Sigmoid colon (tissue), 3 donors: ENCODE results near the gene USP7.

Experiments used
- CTCF ChIP-seq, 4 experiments: fragments of 450-650 bp in 3 of 4; fragments of 200-600 bp in 1 of 4; IDR thresholded peaks; one replicate each; pipeline ENCODE4 v1.5.1; 2016 to 2019; ENCODE audit warnings: antibody characterized with exemption in 4 of 4, mild to moderate bottlenecking in 3 of 4, moderate library complexity in 2 of 4
- POLR2A ChIP-seq, 2 donors: fragments of 450-650 bp; IDR thresholded peaks; one replicate each; pipeline ENCODE4 v1.6.1; 2016; ENCODE audit warnings: antibody characterized with exemption in 2 of 2, mild to moderate bottlenecking in 2 of 2, moderate library complexity in 2 of 2

GRCh38 chr16:8905795-8906591, 57.7 kb downstream of the USP7 start:
- TF ChIP-seq POLR2A (IDR thresholded peaks at IDR 0.05): no peak
- no peak for TF ChIP-seq CTCF (IDR thresholded peaks at IDR 0.05)
